K562 (cell line): ENCODE results near the gene VPS37D. TPM values are rescaled to one million over a fixed set of nuclear protein-coding genes. Genes with fewer than 3 reads are reported as not detected.

ENCODE experiments used
- ADNP ChIP-seq: fragments of 200-800 bp; sonication (Bioruptor generic); IDR thresholded peaks from 2 replicates; pipeline ENCODE4 v1.6.1; 2016; ENCODE audit warnings: missing genetic modification characterization, missing compliant biosample characterization
- FOS ChIP-seq: IDR thresholded peaks from 3 replicates; pipeline ENCODE4 v1.6.1; 2011; ENCODE audit not compliant: insufficient read length; ENCODE audit errors: extremely low read depth
- FOXM1 ChIP-seq, 2 experiments: fragments of 450-650 bp in 1 of 2; sonication (generic) in 1 of 2; formaldehyde crosslinking in 1 of 2; IDR thresholded peaks; 2 replicates each; pipeline versions ENCODE4 v1.6.1 to v1.9.0; 2017 to 2022; ENCODE audit warnings: low read depth in 2 of 2, mild to moderate bottlenecking in 2 of 2, missing genetic modification reagents in 1 of 2, moderate library complexity in 1 of 2
- GABPA ChIP-seq: fragments of 200-800 bp; sonication (Bioruptor generic); conservative IDR thresholded peaks from 2 replicates; pipeline ENCODE4 v1.6.1; 2016; ENCODE audit warnings: low read depth, missing genetic modification characterization, missing compliant biosample characterization
- GABPB2 ChIP-seq: fragments of 250-450 bp; sonication (Bioruptor Pico); conservative IDR thresholded peaks from 2 replicates; pipeline ENCODE4 v1.5.1; 2021; ENCODE audit warnings: mild to moderate bottlenecking
- GTF2A2 ChIP-seq: IDR thresholded peaks from 2 replicates; pipeline ENCODE4 v1.6.1; 2016; ENCODE audit warnings: mild to moderate bottlenecking, missing genetic modification characterization, missing compliant biosample characterization
- HNRNPLL ChIP-seq: fragments of 200-400 bp; formaldehyde crosslinking; IDR thresholded peaks from 2 replicates; pipeline ENCODE4 v1.6.1; 2017; ENCODE audit warnings: low read length, low read depth, mild to moderate bottlenecking; ENCODE audit not compliant: poor library complexity, severe bottlenecking
- KLF6 ChIP-seq: fragments of 250-450 bp; sonication (Bioruptor Pico); IDR thresholded peaks from 2 replicates; pipeline ENCODE4 v1.4.0; 2020; ENCODE audit warnings: mild to moderate bottlenecking, moderate library complexity, borderline replicate concordance
- NEUROD1 ChIP-seq: fragments of 150-350 bp; IDR thresholded peaks from 2 replicates; pipeline ENCODE4 v1.6.1; 2014; ENCODE audit warnings: borderline replicate concordance, low read length, low read depth; ENCODE audit not compliant: partially characterized antibody
- NKRF ChIP-seq: fragments of 450-650 bp; IDR thresholded peaks from 2 replicates; pipeline ENCODE4 v1.6.1; 2016; ENCODE audit warnings: borderline replicate concordance
- NONO ChIP-seq, 2 experiments: fragments of 200-400 bp in 1 of 2; fragments of 450-650 bp in 1 of 2; formaldehyde crosslinking in 1 of 2; IDR thresholded peaks; 2 replicates each; pipeline ENCODE4 v1.6.1; 2017; ENCODE audit warnings: low read depth in 2 of 2, mild to moderate bottlenecking in 2 of 2, moderate library complexity in 2 of 2, low read length in 1 of 2
- TAF1 ChIP-seq: IDR thresholded peaks from 2 replicates; pipeline ENCODE4 v1.6.1; 2011; ENCODE audit warnings: mild to moderate bottlenecking, low read length, moderate library complexity; ENCODE audit not compliant: insufficient read depth, control insufficient read depth, severe bottlenecking; ENCODE audit errors: extremely low read depth
- TCF7L2 ChIP-seq: fragments of 150-350 bp; IDR thresholded peaks from 2 replicates; pipeline ENCODE4 v1.6.1; 2016; ENCODE audit warnings: low read depth, mild to moderate bottlenecking, low read length, moderate library complexity
- TRIM24 ChIP-seq, 2 experiments: fragments of 450-650 bp; IDR thresholded peaks; 2 replicates each; pipeline ENCODE4 v1.6.1; 2016
- ZNF23 ChIP-seq: fragments of 250-450 bp; sonication (Bioruptor Pico); IDR thresholded peaks from 2 replicates; pipeline ENCODE4 v1.4.0; 2020; ENCODE audit warnings: mild to moderate bottlenecking
- ZNF277 ChIP-seq: fragments of 250-450 bp; sonication (Bioruptor Pico); IDR thresholded peaks from 2 replicates; pipeline ENCODE4 v1.8.0; 2022; ENCODE audit warnings: inconsistent platforms, mild to moderate bottlenecking, moderate library complexity, borderline replicate concordance
- polyA plus RNA-seq, 8 experiments: library from polyadenylated mRNA; depleted of rRNA in 4 of 8; stranded (reverse) in 5 of 8; unstranded in 3 of 8; fragments of >200 nt; fragmentation: Nextera tagmentation in 2 of 8; fragmentation: Illumina TruSeq in 1 of 8; extraction: Ambion mirVana in 2 of 8; extraction: Trizol in 1 of 8; gene quantifications; 2 replicates each; pipeline versions ENCODE4 v1.2.1 to v1.2.3, GENCODE V29; 2011 to 2014; ENCODE audit warnings: inconsistent platforms in 1 of 8, missing spikeins in 1 of 8
- total RNA-seq, 7 experiments: library from RNA; depleted of rRNA in 6 of 7; stranded (reverse); fragments of >200 nt in 6 of 7; fragmentation: Illumina TruSeq in 2 of 7; extraction: Trizol in 2 of 7; gene quantifications; 2 replicates each; pipeline versions ENCODE4 v1.2.1 to v1.2.3, GENCODE V29; 2011 to 2021; ENCODE audit warnings: low replicate concordance in 1 of 7
- TF ChIP-seq, protein P1 (sequence below): sonication (generic); formaldehyde crosslinking; IDR thresholded peaks from 2 replicates; pipeline ENCODE4 v1.9.0; 2022; ENCODE audit warnings: mild to moderate bottlenecking, missing genetic modification reagents
- TF ChIP-seq, protein P2 (sequence below): fragments of 250-450 bp; sonication (Bioruptor Pico); IDR thresholded peaks from 2 replicates; pipeline ENCODE4 v1.4.0; 2020; ENCODE audit warnings: mild to moderate bottlenecking, moderate library complexity, borderline replicate concordance

Gene VPS37D
- total and polyA plus RNA-seq, 9 of the 15 experiments (the other 6 are each of a cell fraction or from before 2014, with no cell fraction given): 0.25 to 2.3 (median 1.0) TPM; not detected in 3

GRCh38 chr7:73683056-73683787 is 15.6 kb downstream of the VPS37D start, which contains the start of the genes BUD23 and DNAJC30 (continued):
- TF ChIP-seq ZNF277 (CRISPR knock-in tag): no peak
- peak in 1 of 2 experiments; percentile 11; a peak in 1 of 4 replicates for TF ChIP-seq TRIM24 (IDR thresholded peaks at IDR 0.05)
- TF ChIP-seq FOS: peak; percentile 79
- peak; percentile 70 for TF ChIP-seq NEUROD1
- TF ChIP-seq GTF2A2 (tag): 0 out of 2 replicates have a peak, but pooled peaks have one; percentile 8
- no peak for TF ChIP-seq ADNP (tag)
- no peak for TF ChIP-seq ZNF23 (CRISPR knock-in tag)
- TF ChIP-seq GABPA: peak; percentile 45; the same call in 1 of the 2 replicates
- TF ChIP-seq TAF1: peak; percentile 97
- TF ChIP-seq NKRF: peak; percentile 96; the same call in 1 of the 2 replicates
- TF ChIP-seq, protein P1, sequence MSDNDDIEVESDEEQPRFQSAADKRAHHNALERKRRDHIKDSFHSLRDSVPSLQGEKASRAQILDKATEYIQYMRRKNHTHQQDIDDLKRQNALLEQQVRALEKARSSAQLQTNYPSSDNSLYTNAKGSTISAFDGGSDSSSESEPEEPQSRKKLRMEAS (CRISPR knock-in tag): peak; percentile 72
- TF ChIP-seq TCF7L2: no peak
- 0 out of 2 replicates have a peak, but pooled peaks have one; percentile 19 for TF ChIP-seq FOXM1 (IDR thresholded peaks at IDR 0.05; ENCODE audit: low read depth)
- no peak for TF ChIP-seq FOXM1 (CRISPR knock-in tag; IDR thresholded peaks at IDR 0.05; ENCODE audit: low read depth)
- TF ChIP-seq KLF6 (CRISPR knock-in tag): 0 out of 2 replicates have a peak, but pooled peaks have one; percentile 35
- TF ChIP-seq, protein P2, sequence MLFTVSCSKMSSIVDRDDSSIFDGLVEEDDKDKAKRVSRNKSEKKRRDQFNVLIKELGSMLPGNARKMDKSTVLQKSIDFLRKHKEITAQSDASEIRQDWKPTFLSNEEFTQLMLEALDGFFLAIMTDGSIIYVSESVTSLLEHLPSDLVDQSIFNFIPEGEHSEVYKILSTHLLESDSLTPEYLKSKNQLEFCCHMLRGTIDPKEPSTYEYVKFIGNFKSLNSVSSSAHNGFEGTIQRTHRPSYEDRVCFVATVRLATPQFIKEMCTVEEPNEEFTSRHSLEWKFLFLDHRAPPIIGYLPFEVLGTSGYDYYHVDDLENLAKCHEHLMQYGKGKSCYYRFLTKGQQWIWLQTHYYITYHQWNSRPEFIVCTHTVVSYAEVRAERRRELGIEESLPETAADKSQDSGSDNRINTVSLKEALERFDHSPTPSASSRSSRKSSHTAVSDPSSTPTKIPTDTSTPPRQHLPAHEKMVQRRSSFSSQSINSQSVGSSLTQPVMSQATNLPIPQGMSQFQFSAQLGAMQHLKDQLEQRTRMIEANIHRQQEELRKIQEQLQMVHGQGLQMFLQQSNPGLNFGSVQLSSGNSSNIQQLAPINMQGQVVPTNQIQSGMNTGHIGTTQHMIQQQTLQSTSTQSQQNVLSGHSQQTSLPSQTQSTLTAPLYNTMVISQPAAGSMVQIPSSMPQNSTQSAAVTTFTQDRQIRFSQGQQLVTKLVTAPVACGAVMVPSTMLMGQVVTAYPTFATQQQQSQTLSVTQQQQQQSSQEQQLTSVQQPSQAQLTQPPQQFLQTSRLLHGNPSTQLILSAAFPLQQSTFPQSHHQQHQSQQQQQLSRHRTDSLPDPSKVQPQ (CRISPR knock-in tag): no peak
- no peak for TF ChIP-seq GABPB2 (CRISPR knock-in tag)
- peak; percentile 51 for TF ChIP-seq HNRNPLL
- peak in 1 of 2 experiments; percentile 94; a peak in 2 of 4 replicates for TF ChIP-seq NONO (IDR thresholded peaks at IDR 0.05; ENCODE audit: low read depth in 2 of 2, low read length in 1 of 2)
